ENCODE results near the gene SERPINE1. TPM values are rescaled to one million over a fixed set of nuclear protein-coding genes. Genes with fewer than 3 reads are reported as not detected.

The SERPINE1 gene
- total RNA-seq, 1 donor from 2014 or later = 1.5 TPM

- peaks cover 31% of the 10 kb centered on the region for H3K4me1 Mint-ChIP-seq (ENCODE audit: unreplicated experiment)
- no peaks in the 10 kb centered on the region for H3K36me3 Mint-ChIP-seq
- DNase-seq (ENCODE audit: extremely low spot score, unreplicated experiment) = no peak
- peak overlapping the region; percentile 69 for H3K4me3 Mint-ChIP-seq
- no peak overlapping the region for H3K27ac Mint-ChIP-seq
- H3K27me3 Mint-ChIP-seq = peaks cover 92% of the 10 kb centered on the region
- no peaks in the 10 kb centered on the region for H3K9me3 Mint-ChIP-seq
- TF ChIP-seq CTCF (conservative IDR thresholded peaks at IDR 0.05) = no peak
These were observed 43.9 kb downstream of the SERPINE1 start for GRCh38 chr7:101170617-101171441.

GRCh38 chr7:101171442-101171837 lies 44.5 kb downstream of the SERPINE1 start:
- H3K9me3 Mint-ChIP-seq = no peaks in the 10 kb centered on the region
- H3K27me3 Mint-ChIP-seq = peaks cover 92% of the 10 kb centered on the region
- peaks cover 27% of the 10 kb centered on the region for H3K4me1 Mint-ChIP-seq (ENCODE audit: unreplicated experiment)
- no peaks in the 10 kb centered on the region for H3K36me3 Mint-ChIP-seq
- peak; percentile 34 for TF ChIP-seq CTCF (conservative IDR thresholded peaks at IDR 0.05)
- H3K4me3 Mint-ChIP-seq = peak overlapping the region; percentile 69
- no peak overlapping the region for H3K27ac Mint-ChIP-seq
- DNase-seq (ENCODE audit: extremely low spot score, unreplicated experiment) = no peak

- no peaks in the 10 kb centered on the region for H3K36me3 Mint-ChIP-seq
- H3K4me3 Mint-ChIP-seq = peak overlapping the region; percentile 9
- H3K4me1 Mint-ChIP-seq (ENCODE audit: unreplicated experiment) = peaks cover 22% of the 10 kb centered on the region
- DNase-seq (ENCODE audit: extremely low spot score, unreplicated experiment) = no peak
- peaks cover 95% of the 10 kb centered on the region for H3K27me3 Mint-ChIP-seq
- no peak overlapping the region for H3K27ac Mint-ChIP-seq
- no peak for TF ChIP-seq CTCF (conservative IDR thresholded peaks at IDR 0.05)
- H3K9me3 Mint-ChIP-seq = no peaks in the 10 kb centered on the region
These were observed 45.3 kb downstream of the SERPINE1 start for GRCh38 chr7:101172005-101172853.

GRCh38 chr7:101172854-101173751 lies 46.2 kb downstream of the SERPINE1 start:
- TF ChIP-seq CTCF (conservative IDR thresholded peaks at IDR 0.05) = no peak
- DNase-seq (ENCODE audit: extremely low spot score, unreplicated experiment) = no peak
- no peak overlapping the region for H3K27ac Mint-ChIP-seq
- no peaks in the 10 kb centered on the region for H3K36me3 Mint-ChIP-seq
- H3K4me1 Mint-ChIP-seq (ENCODE audit: unreplicated experiment) = peaks cover 18% of the 10 kb centered on the region
- H3K9me3 Mint-ChIP-seq = no peaks in the 10 kb centered on the region
- H3K4me3 Mint-ChIP-seq = peak overlapping the region; percentile 54
- H3K27me3 Mint-ChIP-seq = peaks cover 95% of the 10 kb centered on the region

- H3K27ac Mint-ChIP-seq = no peak overlapping the region
- no peak for TF ChIP-seq CTCF (conservative IDR thresholded peaks at IDR 0.05)
- H3K36me3 Mint-ChIP-seq = no peaks in the 10 kb centered on the region
- H3K4me3 Mint-ChIP-seq = no peak overlapping the region
- peaks cover 12% of the 10 kb centered on the region for H3K4me1 Mint-ChIP-seq (ENCODE audit: unreplicated experiment)
- no peaks in the 10 kb centered on the region for H3K9me3 Mint-ChIP-seq
- H3K27me3 Mint-ChIP-seq = peaks cover 95% of the 10 kb centered on the region
- DNase-seq (ENCODE audit: extremely low spot score, unreplicated experiment) = no peak
These were observed 46.9 kb downstream of the SERPINE1 start for GRCh38 chr7:101173752-101174244.

Measured in type B pancreatic cell (in vitro differentiated cells).